ENCODE measurements around the gene ATP4A. TPM values are rescaled to one million over a fixed set of nuclear protein-coding genes. Genes with fewer than 3 reads are reported as not detected.

ATP4A gene
- total and polyA plus RNA-seq, 9 of the 15 experiments (the other 6 are each of a cell fraction or from before 2014, with no cell fraction given) = 0.15 TPM; not detected in 8

GRCh38 chr19:35612559-35613321 lies 49.3 kb upstream of the ATP4A start, which contains the start of gene HAUS5 (continued):
- no peak for TF ChIP-seq SFPQ (IDR thresholded peaks at IDR 0.05; ENCODE audit: low read depth, low read length)
- TF ChIP-seq DMBX1 (CRISPR knock-in tag; IDR thresholded peaks at IDR 0.05; ENCODE audit: borderline replicate concordance) = peak; percentile 41; the same call in 1 of the 2 replicates
- TF ChIP-seq RAD51 (IDR thresholded peaks at IDR 0.05; ENCODE audit: borderline replicate concordance, low read depth) = no peak
- no peak for TF ChIP-seq CHD4 (IDR thresholded peaks at IDR 0.05; ENCODE audit: insufficient read depth, insufficient replicate concordance, low read depth, low read length, poor library complexity, severe bottlenecking)
- 0 out of 4 replicates have a peak, but pooled peaks of 1 of the 2 experiments have one; percentile 44 for TF ChIP-seq RCOR1 (IDR thresholded peaks at IDR 0.05; ENCODE audit: borderline replicate concordance in 1 of 2, low read depth in 2 of 2, low read length in 2 of 2)
- TF ChIP-seq ZNF253 (CRISPR knock-in tag; conservative IDR thresholded peaks at IDR 0.05) = no peak
- no peak for TF ChIP-seq TFAM (CRISPR knock-in tag; conservative IDR thresholded peaks at IDR 0.05)
- peak; percentile 68 for TF ChIP-seq TAF9B (IDR thresholded peaks at IDR 0.05; ENCODE audit: partially characterized antibody)
- peak; percentile 61 for TF ChIP-seq NFIX (CRISPR knock-in tag; IDR thresholded peaks at IDR 0.05; ENCODE audit: low read depth)
- no peak; the same call in 1 of the 2 replicates for TF ChIP-seq CREB5 (CRISPR knock-in tag; IDR thresholded peaks at IDR 0.05)
- no peak for TF ChIP-seq PHF21A (IDR thresholded peaks at IDR 0.05; ENCODE audit: borderline replicate concordance, low read depth)
- TF ChIP-seq ILF3 (IDR thresholded peaks at IDR 0.05; ENCODE audit: borderline replicate concordance) = no peak
- TF ChIP-seq HDAC1 (IDR thresholded peaks at IDR 0.05) = peak in 1 of 2 experiments; percentile 90; a peak in 2 of 4 replicates
- TF ChIP-seq POLR3A (IDR thresholded peaks at IDR 0.05; ENCODE audit: borderline replicate concordance, extremely low read depth, insufficient read depth, insufficient read length) = no peak
- no peak for TF ChIP-seq CBX5 (IDR thresholded peaks at IDR 0.05; ENCODE audit: borderline replicate concordance, low read depth)
- TF ChIP-seq ZNF830 (CRISPR knock-in tag; IDR thresholded peaks at IDR 0.05) = 0 out of 2 replicates have a peak, but pooled peaks have one; percentile 58
- TF ChIP-seq ZNF785 (CRISPR knock-in tag; IDR thresholded peaks at IDR 0.05) = no peak
- no peak for TF ChIP-seq TCFL5 (CRISPR knock-in tag; conservative IDR thresholded peaks at IDR 0.05)
- TF ChIP-seq NUFIP1 (IDR thresholded peaks at IDR 0.05; ENCODE audit: partially characterized antibody) = no peak
- TF ChIP-seq ZNF224 (CRISPR knock-in tag; IDR thresholded peaks at IDR 0.05) = no peak
- no peak for TF ChIP-seq HMG20B (CRISPR knock-in tag; IDR thresholded peaks at IDR 0.05)
- TF ChIP-seq ATF4 (CRISPR knock-in tag; IDR thresholded peaks at IDR 0.05) = no peak
- TF ChIP-seq CREB1 (IDR thresholded peaks at IDR 0.05) = peak; percentile 100
- peak; percentile 100 for TF ChIP-seq CREB1 (CRISPR knock-in tag; IDR thresholded peaks at IDR 0.05)
- TF ChIP-seq FOXK2 (conservative IDR thresholded peaks at IDR 0.05 in 1 of 2, IDR thresholded peaks at IDR 0.05 in 1 of 2; ENCODE audit: low read depth in 2 of 2) = no peak

All from K562 (cell line).